Fibroblast of skin of right quadriceps (primary cell): ENCODE results near the gene ADAD1.
A peak's percentile ranks its signal among the peaks of the same experiment; 100 is the strongest.
"Not testable (repeated sequence)": the region's sequence is repeated elsewhere in the genome, so short reads cannot be mapped to it uniquely, and the experiment has no call there.

Experiments used
- DNase-seq: peaks from one replicate; pipeline ENCODE4 v3.0.0-alpha.2; 2013

Gene ADAD1

DNA sequence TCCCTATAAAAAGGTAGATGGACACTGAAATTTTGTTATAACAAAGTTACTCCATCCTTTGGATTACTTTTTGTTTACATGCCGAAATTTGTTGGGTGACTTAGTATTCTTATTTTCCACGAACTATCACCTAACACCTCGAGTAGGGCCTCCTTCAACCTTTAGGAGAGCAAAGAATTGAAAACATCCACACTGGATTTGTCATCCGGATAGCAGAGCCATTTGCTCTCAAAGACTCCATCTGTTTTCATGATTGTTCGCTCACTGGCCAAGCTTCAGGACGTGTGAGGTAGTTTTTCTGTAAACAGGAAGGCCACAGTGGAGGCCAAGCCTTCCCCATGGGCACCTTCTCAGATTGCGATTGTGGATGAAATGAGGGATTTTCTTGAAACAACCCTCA is at the start of gene ADAD1:
ADAD1 (plus strand) TSS at position 301 of the 400 bp plus-strand sequence. CDS start 1,059 bp downstream, outside the sequence.
- DNase-seq = no peak

GRCh38 chr4:122329876-122330565 is 48.8 kb upstream of the ADAD1 start:
- DNase-seq = peak; percentile 54

GRCh38 chr4:122331195-122331594 is 47.6 kb upstream of the ADAD1 start:
- DNase-seq = no peak

- no peak for DNase-seq
Observed at GRCh38 chr4:122334828-122335227, 44.0 kb upstream of the ADAD1 start.

DNA sequence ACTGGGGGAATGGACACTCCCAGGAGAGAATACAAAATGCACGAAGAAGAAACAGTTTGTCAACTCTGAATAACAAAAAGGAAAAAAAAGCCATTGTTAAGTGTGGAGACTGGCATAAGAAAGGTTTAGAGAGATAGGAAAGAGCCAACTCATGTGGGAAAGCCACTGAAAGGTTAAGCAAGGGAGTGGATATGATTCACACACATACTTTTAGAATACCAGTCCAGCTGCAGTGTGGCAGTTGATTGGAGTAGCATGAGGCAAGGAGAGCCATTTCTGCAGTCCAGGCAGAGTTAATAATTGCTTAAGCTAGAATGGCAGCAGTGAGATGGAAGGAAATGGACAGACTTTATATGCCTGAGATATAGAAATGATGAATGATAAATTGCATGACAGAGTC is 36.9 kb upstream of the ADAD1 start:
- DNase-seq = peak; percentile 63

DNA sequence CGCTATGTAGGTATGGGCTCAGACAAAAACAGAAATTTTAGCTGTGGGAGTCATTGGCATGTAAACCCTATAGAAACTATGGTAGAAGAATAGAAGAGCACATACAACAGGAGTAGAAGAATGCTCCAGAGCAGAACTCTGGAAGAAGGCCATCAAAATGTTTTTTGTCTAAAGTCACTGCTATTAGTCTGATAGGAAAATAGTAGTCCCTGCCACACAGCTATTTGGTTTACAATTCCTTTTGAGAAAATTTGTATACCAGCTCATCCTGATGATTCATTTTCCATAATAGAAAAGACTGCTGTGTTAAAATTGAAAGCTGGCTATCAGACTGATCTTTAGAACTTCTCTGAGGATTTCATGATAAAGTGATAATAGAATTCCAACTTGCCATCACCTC is 32.8 kb upstream of the ADAD1 start:
- DNase-seq = peak; percentile 9

- no peak for DNase-seq
Observed at GRCh38 chr4:122346503-122346902, 32.3 kb upstream of the ADAD1 start.

- DNase-seq = peak; percentile 5
Observed at GRCh38 chr4:122356317-122356808, 22.4 kb upstream of the ADAD1 start.

GRCh38 chr4:122360754-122361153 is 18.1 kb upstream of the ADAD1 start:
- DNase-seq = no peak

DNA sequence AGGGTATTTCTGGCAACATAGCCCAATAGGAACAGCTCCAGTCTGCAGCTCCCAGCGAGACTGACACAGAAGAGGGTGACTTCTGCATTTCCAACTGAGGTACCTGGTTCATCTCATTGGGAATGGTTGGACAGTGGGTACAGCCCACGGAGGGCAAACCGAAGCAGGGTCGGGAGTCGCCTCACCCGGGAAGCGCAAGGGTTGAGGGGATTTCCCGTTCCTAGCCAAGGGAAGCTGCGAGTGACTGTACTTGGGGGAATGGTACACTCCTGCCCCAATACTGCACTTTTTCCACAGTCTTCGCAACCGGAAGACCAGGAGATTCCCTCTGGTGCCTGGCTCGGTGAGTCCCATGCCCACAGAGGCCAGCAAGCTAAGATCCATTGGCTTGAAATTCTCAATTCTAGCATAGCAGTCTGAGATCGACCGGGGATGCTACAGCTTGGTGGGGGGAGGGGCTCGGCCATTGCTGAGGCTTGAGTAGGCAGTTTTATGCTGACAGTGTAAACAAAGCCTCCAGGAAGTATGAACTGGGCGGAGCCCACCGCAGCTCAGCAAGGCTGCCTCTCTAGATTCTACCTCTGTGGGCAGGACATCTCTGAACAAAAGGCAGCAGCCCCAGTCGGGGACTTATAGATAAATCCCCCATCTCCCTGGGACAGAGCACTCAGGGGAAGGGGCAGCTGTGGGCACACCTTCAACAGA is 14.0 kb upstream of the ADAD1 start:
- DNase-seq = no peak

DNA sequence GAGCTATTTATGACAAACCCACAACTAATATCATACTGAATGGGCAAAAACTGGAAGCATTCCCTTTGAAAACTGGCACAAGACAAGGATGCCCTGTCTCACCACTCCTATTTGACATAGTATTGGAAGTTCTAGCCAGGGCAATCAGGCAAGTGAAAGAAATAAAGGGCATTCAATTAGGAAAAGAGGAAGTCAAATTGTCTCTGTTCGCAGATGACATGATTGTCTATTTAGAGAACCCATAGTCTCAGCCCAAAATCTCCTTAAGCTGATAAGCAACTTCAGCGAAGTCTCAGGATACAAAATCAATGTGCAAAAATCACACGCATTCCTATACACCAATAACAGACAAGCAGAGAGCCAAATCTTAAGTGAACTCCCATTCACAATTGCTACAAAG is 10.0 kb upstream of the ADAD1 start:
- not testable (repeated sequence) for DNase-seq

DNA sequence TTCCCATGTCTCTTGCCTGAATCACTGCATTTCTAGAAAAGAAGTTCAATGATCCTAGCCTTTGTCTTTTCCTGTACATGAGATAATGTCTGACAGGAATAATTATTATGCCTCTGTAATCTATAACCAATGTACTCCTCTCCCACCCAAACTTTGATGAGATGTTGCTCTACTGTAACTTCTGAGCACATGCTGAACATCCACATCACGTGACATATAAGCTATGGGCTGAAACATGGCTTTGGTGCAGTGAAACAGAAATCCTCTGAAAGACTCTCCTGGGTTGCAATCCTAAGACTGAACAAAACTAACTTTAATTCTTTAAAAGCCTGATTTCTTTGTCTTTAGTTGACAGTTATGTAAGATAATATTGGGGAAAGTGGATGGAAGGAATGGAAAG is 1.5 kb upstream of the ADAD1 start:
- no peak for DNase-seq

DNA sequence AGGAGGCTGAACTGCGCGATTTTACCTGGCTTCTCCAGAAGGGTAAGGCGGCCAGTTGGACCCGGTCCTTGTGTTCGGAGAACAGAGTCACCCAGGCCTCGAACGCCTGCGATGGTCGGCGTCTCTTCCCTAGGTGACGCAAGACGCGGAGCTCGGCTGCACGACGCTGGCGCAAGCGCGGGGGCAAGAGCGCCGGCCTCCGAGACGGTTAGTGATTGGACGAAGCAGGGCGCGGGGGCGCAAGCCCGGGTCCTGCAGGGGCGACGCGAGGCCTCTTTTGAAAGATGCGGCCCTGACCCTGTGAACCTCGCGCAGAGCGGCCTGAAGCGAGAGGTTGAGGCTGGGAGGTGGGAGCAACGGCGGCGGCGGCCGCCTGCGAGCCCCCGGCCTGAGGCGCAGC is 428 bp downstream of the ADAD1 start:
- no peak for DNase-seq

DNA sequence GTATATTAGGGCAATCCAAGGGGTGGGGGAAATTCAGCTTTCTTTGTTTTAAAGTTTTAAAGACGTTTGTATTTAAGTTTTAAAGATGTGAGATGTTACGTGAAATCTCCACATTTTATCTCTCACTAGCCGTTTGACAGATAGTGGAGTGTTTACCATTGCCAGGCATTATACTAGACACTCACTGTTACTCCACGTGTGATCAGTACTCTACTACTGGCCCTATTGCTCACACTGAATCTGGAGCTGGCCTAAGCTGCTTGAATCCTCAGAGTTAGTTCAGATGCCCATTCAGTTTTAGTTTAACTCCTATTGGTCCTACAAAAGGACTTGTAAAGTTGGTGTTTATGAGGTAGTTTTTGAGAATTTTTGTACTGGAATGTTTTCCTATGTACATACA is 4.5 kb downstream of the ADAD1 start:
- DNase-seq = no peak

DNA sequence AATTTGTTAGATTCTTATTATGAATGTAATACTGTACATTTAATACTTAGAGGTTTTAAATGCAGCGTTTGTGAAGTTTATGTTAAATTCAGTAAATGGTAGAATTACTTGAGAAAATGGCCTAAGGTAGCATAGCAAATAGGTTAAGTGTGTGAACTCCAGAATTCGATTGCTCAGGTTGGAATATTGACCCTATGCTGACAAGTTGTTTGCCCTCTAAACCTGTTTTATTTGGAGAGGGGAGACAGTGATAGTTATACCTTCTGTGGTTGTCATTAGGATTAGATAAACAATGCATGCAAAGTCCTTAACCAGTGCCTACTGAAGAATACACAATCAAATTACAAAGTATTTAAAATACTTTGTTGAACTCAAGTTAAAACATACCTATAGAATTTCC is 5.4 kb downstream of the ADAD1 start:
- no peak for DNase-seq

DNA sequence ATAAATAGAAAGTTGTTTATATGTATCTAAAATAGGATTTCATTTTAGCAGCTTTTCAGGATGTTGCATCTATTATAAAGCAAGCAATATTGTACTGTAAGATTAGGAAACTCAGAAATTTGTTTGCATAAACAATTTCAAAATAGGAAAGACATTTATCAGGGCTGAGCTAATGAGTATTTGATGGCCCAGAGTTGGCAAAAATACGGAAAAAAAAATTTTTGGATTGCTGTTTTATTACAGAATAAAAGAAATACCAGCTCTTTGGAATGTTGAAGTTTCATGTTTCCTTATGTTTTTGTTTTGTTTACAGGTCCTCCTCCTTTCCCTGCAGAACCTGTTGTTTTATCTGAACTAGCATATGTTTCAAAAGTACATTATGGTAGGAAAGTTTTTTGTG is 14.5 kb downstream of the ADAD1 start:
- no peak for DNase-seq

DNA sequence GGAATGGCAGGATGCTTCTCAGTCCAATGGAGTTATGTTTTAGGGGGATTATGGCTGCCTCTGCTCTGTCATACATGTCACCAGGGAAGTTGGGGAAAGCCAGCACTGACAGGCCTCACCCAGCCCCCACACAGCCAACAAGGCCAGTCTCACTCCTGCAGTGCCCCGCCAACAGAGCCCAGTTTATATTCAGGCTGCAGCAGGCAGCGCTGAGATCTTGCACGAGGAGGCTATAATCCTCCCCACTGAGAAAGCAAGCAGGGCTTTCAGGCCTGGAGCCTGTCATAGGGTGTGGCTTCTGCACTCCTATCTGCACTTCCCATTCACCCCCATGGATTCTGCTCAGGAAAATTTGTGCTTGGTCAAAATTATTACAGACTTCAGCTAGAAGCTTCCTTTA is 25.1 kb downstream of the ADAD1 start:
- no peak for DNase-seq

DNA sequence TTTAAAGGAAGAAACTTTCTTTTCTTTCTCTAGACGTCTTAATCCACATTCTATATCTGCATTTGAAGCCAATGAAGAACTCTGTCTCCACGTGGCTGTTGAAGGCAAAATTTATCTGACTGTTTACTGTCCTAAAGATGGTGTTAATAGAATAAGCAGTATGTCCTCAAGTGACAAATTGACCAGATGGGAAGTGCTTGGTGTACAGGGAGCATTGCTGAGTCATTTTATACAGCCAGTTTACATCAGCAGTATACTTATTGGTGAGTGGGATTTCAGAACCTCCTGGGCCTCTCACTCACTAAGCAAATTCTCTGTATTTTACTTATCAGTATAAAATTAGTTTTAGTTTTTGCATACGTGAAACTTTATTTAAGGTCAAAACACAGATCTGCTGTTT is 33.7 kb downstream of the ADAD1 start:
- peak; percentile 3 for DNase-seq

DNA sequence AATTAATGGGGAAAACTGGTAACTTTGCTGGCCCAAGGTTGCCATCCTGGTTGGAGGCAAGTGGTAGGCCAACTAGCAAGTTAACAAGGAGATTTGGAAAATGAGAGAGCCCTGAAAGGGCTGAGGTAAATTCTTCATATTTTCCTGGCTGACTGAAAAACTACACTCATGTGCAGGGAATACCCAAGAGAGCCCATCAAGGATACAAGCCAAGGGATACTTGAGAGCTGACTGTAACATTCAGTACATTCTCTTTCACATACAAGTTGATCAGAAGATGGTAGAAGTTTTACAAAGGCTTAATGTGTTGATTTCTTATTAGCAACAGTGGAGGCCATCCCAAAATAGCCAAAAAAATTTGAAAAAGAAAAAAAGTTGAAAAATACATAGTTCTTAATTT is 44.4 kb downstream of the ADAD1 start:
- peak; percentile 27 for DNase-seq

GRCh38 chr4:122431351-122431750 is 52.5 kb downstream of the ADAD1 start:
- no peak for DNase-seq

DNA sequence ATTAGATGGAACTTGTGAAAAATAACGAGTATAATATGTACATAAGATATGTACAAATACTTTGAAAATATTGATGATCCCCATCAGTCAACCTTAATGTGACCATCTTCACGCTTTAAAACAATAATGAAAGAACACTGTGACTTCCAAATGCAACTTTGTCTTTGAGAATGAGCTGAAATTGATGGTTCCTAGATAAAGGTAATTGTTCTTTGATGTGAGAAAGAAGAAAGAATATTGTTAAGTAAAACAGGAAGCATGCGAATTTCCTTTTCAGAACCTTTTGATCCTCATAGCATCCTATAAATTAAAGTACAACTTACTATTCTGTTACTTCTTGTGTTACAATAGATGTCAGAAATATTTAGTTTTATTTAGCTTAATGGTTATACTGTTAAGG is 55.5 kb downstream of the ADAD1 start:
- no peak for DNase-seq

DNA sequence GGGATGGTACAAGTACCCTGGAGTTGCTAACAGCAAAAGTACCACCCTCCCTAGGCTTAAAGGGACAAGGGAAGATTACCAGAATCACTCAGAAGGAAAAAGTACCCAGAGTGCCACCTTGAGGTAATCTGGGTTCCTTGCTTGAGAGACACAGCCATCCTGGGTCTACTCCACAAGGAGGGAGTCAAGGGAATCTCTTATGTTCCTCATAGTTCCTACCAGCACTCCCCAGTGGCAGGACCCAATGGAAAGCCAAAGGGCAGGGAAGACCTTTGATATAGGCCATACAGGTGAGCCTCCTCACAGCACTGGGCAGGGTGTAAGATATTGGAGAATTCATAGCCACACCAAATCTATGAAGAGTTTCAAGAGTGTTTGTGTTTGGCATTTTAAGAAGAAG is 72.0 kb downstream of the ADAD1 start:
- peak; percentile 1 for DNase-seq

DNA sequence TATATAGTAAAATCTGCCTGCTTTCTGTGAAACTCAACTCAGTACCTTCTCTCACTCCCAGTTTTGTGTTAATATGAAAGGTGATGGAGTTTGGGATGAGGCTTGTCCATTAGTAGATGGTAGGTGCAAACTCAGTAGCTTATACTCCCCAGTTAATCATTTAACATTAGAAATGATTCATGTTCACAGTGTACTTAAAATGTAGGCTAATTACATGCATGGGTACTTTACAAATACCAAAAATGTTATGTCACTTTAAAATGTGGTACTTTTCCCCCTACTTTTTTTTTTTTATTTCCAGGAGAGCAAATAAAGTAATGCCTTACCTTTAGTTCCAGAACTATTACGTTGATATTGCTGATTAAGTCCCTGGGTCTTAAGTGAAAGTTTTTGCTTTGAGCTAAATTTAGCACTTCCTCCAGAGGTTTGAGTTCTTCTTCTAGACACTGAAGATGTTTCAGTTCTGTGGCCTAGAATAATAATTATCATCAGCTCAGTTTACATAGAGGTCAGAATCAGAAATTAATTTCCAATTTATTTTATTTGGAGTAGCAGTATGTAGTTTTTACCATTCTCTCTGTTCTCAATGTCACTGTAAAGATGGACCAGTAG is 74.7 kb downstream of the ADAD1 start:
- DNase-seq = no peak
